HuH-7 (cell line): ENCODE data around the gene MPHOSPH10.
"Not testable (repeated sequence)": the region's sequence is repeated elsewhere in the genome, so short reads cannot be mapped to it uniquely, and the experiment has no call there.

Experiments
- DNase-seq: peaks from one replicate; pipeline ENCODE4 v3.0.0; 2011; ENCODE audit warnings: low spot score

Gene MPHOSPH10, protein sequence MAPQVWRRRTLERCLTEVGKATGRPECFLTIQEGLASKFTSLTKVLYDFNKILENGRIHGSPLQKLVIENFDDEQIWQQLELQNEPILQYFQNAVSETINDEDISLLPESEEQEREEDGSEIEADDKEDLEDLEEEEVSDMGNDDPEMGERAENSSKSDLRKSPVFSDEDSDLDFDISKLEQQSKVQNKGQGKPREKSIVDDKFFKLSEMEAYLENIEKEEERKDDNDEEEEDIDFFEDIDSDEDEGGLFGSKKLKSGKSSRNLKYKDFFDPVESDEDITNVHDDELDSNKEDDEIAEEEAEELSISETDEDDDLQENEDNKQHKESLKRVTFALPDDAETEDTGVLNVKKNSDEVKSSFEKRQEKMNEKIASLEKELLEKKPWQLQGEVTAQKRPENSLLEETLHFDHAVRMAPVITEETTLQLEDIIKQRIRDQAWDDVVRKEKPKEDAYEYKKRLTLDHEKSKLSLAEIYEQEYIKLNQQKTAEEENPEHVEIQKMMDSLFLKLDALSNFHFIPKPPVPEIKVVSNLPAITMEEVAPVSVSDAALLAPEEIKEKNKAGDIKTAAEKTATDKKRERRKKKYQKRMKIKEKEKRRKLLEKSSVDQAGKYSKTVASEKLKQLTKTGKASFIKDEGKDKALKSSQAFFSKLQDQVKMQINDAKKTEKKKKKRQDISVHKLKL

DNA sequence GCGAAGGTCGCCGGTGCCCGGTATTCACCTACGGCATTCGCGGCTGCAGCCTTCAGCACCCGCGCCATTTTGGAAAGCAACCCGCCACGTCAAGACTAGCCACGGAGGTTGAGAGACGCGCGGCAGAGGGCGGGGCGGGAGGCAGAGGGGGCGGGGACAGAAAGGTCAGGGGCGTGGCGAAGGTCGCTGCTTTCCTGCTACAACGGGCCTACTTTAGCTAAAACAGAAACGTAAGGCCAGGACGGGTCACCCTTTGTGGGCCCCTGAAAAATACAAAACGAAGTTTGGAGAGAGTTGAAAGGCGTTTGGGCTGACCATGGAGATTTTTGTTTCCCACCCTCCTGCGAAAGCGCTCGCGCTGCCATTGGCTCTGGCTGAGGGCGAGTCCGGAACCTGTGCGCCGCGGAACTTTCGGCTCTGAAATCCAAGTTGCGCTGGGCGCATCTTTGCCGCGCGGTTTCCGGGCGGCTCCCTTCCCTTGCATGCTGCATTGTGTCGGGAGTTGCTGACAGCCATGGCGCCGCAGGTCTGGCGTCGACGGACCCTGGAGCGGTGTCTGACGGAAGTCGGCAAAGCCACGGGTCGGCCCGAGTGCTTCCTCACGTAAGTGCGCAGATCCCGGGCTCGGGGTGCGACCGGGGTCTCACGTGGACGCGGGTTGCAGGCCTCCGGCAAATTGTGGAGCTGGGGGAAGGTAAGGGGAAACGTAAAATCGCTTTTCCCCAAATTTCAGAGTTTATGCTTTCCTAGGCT, at the start of gene MPHOSPH10, which contains the start of gene MCEE:
TSS of gene MPHOSPH10 (plus strand) at position 483 of the 753 bp plus-strand sequence. CDS start at position 515, 32 bp downstream.
TSS of gene MCEE (minus strand) at position 78 of the 753 bp plus-strand sequence. CDS start at position 68, 10 bp downstream.
- peak; percentile 82 for DNase-seq

- no peak for DNase-seq
Observed at GRCh38 chr2:71082402-71083252, 47.8 kb upstream of the MPHOSPH10 start.

DNA sequence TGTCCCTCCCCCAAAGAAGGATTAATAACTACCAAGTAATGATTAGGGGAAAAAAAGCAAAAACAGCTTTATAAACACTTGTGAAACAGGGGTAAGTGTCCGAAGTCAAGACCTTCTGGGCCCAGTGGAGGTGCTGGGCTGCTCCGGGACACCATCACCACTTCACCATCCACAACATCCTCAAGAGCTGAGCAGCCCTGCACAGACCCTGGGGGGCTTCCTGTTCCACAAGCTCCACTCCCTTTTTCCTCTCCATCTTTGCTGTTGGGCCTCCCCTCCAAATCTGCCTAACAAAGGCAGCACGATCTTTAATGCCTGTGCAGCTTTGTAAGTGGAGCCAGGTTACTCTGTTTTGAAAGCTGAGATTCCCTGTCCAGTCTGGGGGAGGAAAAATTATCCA, 47.1 kb upstream of the MPHOSPH10 start:
- not testable (repeated sequence) for DNase-seq

DNA sequence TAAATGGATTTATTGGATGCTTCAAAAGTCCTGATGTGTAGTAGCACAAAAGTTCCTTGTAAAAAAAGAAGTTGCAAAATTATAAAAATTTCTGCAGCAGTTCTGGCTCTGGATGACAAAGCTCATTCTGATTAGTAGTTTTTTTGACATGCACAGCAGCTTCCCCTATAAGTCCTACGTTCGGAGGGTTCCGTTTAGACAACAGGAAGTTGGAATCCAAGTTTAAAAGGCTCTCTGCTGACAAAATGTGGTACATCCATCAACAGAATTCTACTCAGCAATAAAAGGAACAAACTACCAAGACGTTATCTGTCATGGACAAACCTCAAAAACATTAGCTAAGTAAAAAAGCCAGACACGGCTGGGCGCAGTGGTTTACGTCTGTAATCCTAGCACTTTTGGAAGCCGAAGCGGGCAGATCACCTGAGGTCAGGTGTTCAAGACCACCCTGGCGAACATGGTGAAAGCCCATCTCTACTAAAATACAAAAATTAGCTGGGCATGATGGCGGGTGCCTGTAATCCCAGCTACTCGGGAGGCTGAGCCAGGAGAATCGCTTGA, 46.6 kb upstream of the MPHOSPH10 start:
- not testable (repeated sequence) for DNase-seq

DNA sequence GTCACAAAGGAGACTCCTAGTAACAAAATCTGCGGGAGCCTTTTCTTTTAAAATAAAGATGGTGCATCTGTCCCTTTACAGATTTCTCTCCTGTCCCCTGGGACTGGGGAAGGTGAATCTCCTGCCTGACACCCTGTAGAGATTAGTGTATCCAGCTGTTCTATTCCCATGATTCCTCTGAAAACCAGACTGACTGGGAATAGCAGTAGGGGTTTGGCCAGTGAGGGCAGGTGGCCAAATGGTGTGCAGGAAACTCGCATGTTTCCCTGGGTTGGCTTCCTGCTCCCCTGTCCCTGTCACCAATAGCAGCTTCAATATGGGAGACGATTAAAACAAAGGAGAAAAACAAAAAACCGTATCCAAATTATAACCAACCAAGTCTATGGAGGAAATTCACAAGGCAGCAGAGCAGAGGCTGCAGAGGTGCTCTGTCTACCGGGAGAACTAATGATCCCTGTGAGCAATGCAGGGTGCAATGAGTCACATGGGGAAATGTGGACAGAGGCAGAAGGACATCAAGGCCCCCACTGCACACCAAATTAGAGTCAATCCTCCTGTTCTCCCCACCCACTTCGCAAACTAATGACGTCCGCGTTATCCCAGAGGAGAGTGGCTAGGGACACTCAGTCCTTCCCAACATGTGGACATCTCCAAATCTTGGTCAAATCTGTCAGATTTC, 45.0 kb upstream of the MPHOSPH10 start:
- not testable (repeated sequence) for DNase-seq

DNA sequence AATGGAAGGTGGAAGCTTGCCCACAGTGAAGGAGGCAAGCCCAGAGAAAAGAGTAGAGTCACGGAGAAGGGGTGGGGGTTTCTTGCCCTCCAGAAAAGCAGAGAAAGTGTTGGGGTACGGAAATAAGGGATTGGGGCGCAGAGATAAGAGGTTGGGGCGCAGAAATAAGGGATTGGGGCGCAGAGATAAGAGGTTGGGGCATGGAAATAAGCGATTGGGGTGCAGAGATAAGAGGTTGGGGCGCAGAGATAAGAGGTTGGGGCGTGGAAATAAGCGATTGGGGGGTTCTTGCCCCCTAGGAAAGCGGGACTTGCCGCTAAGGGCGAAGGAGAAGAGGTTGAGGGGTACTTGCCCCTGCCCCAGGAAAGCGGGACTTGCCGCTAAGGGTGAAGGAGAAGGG, 41.0 kb upstream of the MPHOSPH10 start:
- not testable (repeated sequence) for DNase-seq

GRCh38 chr2:71091808-71092207, 38.6 kb upstream of the MPHOSPH10 start:
- not testable (repeated sequence) for DNase-seq

DNA sequence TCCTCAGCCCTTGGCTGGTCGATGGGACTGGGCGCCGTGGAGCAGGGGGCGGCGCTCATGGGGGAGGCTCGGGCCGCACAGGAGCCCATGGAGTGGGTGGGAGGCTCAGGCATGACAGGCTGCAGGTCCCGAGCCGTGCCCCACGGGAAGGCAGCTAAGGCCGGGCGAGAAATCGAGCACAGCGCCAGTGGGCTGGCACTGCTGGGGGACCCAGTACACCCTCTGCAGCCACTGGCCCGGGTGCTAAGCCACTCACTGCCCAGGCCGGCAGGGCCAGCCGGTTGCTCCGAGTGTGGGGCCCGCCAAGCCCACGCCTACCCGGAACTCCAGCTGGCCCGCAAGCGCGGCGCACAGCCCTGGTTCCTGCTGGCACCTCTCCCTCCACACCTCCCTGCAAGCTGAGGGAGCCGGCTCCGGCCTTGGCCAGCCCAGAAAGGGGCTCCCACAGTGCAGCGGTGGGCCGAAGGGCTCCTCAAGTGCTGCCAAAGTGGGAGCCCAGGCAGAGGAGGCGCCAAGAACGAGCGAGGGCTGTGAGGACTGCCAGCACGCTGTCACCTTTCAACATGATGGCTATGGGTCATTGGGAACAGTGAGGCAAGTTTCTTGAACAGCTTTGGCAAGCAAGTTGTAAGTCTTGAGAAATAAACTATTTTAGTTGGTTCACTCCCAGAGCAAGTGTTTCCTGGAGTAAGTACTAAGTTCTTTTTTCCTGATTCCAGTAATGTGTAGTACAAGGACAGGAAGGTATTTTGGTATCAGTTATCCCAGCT, 37.8 kb upstream of the MPHOSPH10 start:
- DNase-seq = not testable (repeated sequence)

DNA sequence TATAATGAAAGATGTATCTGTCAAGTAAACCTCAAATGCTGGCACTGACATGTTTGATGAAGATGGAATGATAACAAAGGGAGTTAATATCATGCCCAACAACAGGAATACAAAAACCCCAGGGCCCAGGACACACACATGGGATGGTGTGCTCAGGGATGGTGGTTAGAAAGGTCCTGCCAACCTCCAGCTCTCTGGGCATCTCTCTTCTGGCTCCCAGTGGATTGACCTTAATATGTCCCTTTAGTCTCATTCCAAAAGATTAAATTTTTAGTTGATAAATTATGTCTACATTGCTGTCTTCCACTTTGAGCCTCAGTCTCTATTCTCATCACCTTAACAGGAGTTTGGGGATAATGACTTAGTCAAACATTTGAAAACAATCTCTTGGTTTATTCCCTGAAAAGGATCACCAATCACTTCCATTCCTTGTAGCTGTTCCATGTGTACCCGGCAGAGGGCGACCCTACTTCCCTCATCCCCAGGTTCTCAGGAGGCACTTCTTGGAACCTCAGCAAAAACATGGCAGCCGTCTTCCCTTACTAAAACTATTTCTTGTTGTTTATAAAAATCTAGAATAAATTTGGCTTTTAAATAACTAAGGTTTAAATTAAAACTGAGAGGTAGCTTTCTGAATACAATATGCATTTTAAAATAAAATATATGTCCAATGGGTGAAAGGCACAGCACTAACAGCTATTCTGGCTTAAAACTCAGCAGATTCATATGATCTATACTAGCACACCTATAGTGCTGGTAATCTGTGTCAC, 30.1 kb upstream of the MPHOSPH10 start:
- peak; percentile 89 for DNase-seq

GRCh38 chr2:71101656-71102055, 28.8 kb upstream of the MPHOSPH10 start:
- no peak for DNase-seq

- DNase-seq = no peak
Observed at GRCh38 chr2:71102981-71103681, 27.3 kb upstream of the MPHOSPH10 start.

GRCh38 chr2:71103809-71104208, 26.6 kb upstream of the MPHOSPH10 start:
- DNase-seq = no peak

- DNase-seq = not testable (repeated sequence)
Observed at GRCh38 chr2:71106463-71106862, 24.0 kb upstream of the MPHOSPH10 start.

GRCh38 chr2:71108091-71108490, 22.3 kb upstream of the MPHOSPH10 start:
- DNase-seq = no peak

DNA sequence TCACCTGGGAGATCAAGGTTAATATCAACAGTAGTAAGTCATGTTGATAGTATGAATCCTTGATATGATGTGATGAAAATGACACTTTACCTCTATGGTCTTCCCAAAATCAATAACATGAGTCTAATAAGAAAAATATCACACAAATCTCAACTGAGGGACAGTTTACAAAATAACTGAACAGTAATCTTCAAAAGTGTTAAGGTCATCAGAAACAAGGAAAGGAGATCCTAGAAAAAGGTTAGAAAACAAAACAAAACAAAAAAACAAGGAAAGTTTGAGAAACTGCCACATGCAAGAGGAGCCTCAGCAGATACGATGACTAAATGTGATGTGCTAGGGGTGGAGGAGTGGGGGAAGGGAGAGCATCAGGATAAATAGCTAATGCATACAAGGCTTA, 16.6 kb upstream of the MPHOSPH10 start:
- DNase-seq = no peak

DNA sequence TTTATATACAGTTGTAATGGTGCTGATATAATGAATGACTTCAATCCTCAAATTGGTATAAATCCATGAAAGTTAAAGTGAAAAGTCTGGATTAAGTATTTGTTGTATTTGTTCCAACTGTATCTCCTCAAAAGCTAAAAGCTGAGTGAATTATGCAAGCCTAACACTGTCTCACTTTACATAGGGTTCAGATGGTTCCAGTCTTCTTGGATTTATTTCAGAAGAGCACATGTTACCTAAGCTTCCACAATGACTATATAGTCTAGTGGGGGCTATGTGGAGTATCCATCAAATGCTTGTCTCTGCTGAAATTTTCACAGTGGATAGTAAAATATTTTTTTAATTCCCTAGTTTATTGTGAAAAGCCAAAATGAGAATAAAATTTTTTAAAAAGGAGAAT, 13.4 kb upstream of the MPHOSPH10 start:
- DNase-seq = no peak

DNA sequence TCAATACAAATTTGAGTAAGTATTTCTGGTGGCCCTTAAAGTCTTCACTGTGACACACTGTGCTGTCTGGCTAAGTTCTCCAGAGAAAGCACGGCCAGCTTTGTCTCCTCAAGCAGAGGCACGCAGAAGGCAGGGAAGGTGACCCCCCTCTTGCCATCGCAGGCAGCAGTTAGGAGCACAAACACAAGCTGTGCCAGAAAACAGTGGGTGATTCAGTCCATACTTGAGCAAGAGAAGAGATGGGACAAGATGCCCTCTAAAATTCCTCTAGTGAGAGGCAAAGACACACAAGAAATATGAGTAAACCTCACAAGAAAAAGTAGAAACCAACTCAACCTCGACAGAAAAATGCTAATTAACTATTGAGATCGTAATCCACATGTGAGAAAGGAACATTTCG, 10.2 kb upstream of the MPHOSPH10 start:
- DNase-seq = no peak

- DNase-seq = no peak
Observed at GRCh38 chr2:71121479-71121878, 9.0 kb upstream of the MPHOSPH10 start.
